Neutrophil (primary cell): Measurements from ENCODE around the gene PLCL1.

ENCODE experiments used
- H3K27ac ChIP-seq: fragments of 200-600 bp; sonication (generic); 2 replicates; pipeline ENCODE4 v1.5.1; 2016; ENCODE audit warnings: mild to moderate bottlenecking, moderate library complexity
- H3K27me3 ChIP-seq: fragments of 200-600 bp; sonication (generic); 2 replicates; pipeline ENCODE4 v1.6.0; 2016; ENCODE audit warnings: mild to moderate bottlenecking
- H3K36me3 ChIP-seq: fragments of 200-600 bp; sonication (generic); 2 replicates; pipeline ENCODE4 v1.5.1; 2017
- H3K4me1 ChIP-seq, 2 experiments: fragments of 200-600 bp in 1 of 2; sonication (generic) in 1 of 2; 1 replicate in 1 of 2; 2 replicates in 1 of 2; pipeline versions ENCODE4 v1.5.1 to v1.6.1; 2013 to 2016; ENCODE audit warnings: low read depth in 1 of 2, low read length in 1 of 2, mild to moderate bottlenecking in 1 of 2, moderate library complexity in 1 of 2; ENCODE audit not compliant: control insufficient read depth in 1 of 2, insufficient read depth in 1 of 2
- H3K4me3 ChIP-seq, 2 experiments: fragments of 200-600 bp in 1 of 2; sonication (generic) in 1 of 2; 1 replicate in 1 of 2; 2 replicates in 1 of 2; pipeline ENCODE4 v1.5.1; 2013 to 2016; ENCODE audit warnings: low read depth in 1 of 2, low read length in 1 of 2, mild to moderate bottlenecking in 1 of 2, moderate library complexity in 1 of 2
- H3K9me3 ChIP-seq: fragments of 200-600 bp; sonication (generic); 2 replicates; pipeline ENCODE4 v1.5.1; 2016
- TF ChIP-seq, protein P1 (sequence below): fragments of 200-600 bp; sonication (generic); IDR thresholded peaks from 2 replicates; pipeline ENCODE4 v1.5.1; 2016; ENCODE audit warnings: antibody characterized with exemption

Gene PLCL1

GRCh38 chr2:198004921-198005829 lies 200.8 kb downstream of the PLCL1 start:
- TF ChIP-seq, protein P1, sequence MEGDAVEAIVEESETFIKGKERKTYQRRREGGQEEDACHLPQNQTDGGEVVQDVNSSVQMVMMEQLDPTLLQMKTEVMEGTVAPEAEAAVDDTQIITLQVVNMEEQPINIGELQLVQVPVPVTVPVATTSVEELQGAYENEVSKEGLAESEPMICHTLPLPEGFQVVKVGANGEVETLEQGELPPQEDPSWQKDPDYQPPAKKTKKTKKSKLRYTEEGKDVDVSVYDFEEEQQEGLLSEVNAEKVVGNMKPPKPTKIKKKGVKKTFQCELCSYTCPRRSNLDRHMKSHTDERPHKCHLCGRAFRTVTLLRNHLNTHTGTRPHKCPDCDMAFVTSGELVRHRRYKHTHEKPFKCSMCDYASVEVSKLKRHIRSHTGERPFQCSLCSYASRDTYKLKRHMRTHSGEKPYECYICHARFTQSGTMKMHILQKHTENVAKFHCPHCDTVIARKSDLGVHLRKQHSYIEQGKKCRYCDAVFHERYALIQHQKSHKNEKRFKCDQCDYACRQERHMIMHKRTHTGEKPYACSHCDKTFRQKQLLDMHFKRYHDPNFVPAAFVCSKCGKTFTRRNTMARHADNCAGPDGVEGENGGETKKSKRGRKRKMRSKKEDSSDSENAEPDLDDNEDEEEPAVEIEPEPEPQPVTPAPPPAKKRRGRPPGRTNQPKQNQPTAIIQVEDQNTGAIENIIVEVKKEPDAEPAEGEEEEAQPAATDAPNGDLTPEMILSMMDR: no peak

GRCh38 chr2:198006733-198007132 lies 202.3 kb downstream of the PLCL1 start:
- TF ChIP-seq, protein P1: no peak
- H3K36me3 ChIP-seq: no peaks in the 10 kb centered on the region
- H3K27ac ChIP-seq: no peak overlapping the region
- H3K4me3 ChIP-seq: no peak overlapping the region
- no peaks in the 10 kb centered on the region for H3K27me3 ChIP-seq
- no peaks in the 10 kb centered on the region for H3K9me3 ChIP-seq
- H3K4me1 ChIP-seq: no peaks in the 10 kb centered on the region

More at GRCh38 chr2:198004921-198005829, 200.8 kb downstream of the PLCL1 start:
- H3K4me1 ChIP-seq: no peaks in the 10 kb centered on the region
- H3K9me3 ChIP-seq: no peaks in the 10 kb centered on the region
- H3K36me3 ChIP-seq: no peaks in the 10 kb centered on the region
- no peaks in the 10 kb centered on the region for H3K27me3 ChIP-seq
- no peak overlapping the region for H3K4me3 ChIP-seq
- no peak overlapping the region for H3K27ac ChIP-seq

GRCh38 chr2:198008230-198008629 lies 203.8 kb downstream of the PLCL1 start:
- TF ChIP-seq, protein P1: no peak
- no peaks in the 10 kb centered on the region for H3K4me1 ChIP-seq
- no peaks in the 10 kb centered on the region for H3K36me3 ChIP-seq
- no peak overlapping the region for H3K27ac ChIP-seq
- H3K27me3 ChIP-seq: no peaks in the 10 kb centered on the region
- no peak overlapping the region for H3K4me3 ChIP-seq
- peaks cover 5% of the 10 kb centered on the region for H3K9me3 ChIP-seq

- H3K4me3 ChIP-seq: no peak overlapping the region
- no peaks in the 10 kb centered on the region for H3K4me1 ChIP-seq
- no peaks in the 10 kb centered on the region for H3K27me3 ChIP-seq
- TF ChIP-seq, protein P1: no peak
- no peaks in the 10 kb centered on the region for H3K36me3 ChIP-seq
- H3K27ac ChIP-seq: no peak overlapping the region
- peaks cover 5% of the 10 kb centered on the region for H3K9me3 ChIP-seq
These were observed 207.6 kb downstream of the PLCL1 start for GRCh38 chr2:198012025-198012424.

GRCh38 chr2:198016243-198016642 lies 211.8 kb downstream of the PLCL1 start:
- TF ChIP-seq, protein P1: no peak
- Histone ChIP-seq H3K27me3 (no peaks in the 10 kb centered on the region), H3K27ac (no peak overlapping the region), H3K36me3 (no peaks in the 10 kb centered on the region), H3K4me3 (no peak overlapping the region), H3K4me1 (no peaks in the 10 kb centered on the region), H3K9me3 (peaks cover 5% of the 10 kb centered on the region)
